ENCODE measurements around the gene SLFN12L.

Gene SLFN12L

DNA sequence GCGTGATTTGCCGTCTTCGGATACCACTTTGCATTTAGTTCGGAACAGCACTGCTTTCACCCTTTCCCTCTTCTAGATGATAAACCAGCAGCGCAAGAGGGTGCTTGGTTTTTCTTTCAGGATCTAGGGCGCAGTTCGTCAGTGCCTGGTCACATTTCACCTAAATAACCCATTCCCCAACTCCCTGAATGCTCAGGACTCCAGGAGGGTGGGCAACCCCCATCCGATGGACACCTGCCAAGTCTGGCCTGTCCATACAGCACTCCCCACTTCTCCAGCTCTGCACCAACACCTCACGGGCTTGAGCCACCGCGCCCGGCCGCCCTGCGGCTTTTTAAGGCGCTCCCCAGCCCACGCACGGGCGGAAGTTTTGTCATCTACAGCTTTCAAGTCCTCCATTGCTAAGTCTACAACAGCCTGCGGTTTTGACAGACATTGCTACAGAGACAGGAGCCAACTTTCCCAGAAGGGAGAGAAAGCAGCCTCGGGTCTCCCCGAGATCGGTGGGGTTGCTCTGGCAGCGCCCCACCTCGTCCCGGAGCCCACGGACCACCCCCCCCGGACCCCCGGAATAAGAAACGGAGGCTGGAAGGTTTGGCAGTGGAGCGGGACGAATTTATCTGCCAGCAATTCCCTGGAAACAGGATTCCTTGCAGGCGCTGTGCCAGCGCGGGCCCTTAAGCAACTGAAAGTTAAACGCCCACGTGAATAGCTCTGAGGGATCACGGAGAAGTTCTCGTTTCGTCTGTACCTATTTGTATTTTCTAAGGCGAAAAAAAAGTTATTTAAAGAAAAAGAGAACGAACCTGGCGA lies 50.4 kb downstream of the SLFN12L start:
- no peak for TF ChIP-seq GATA3 (IDR thresholded peaks at IDR 0.05; ENCODE audit: low read depth, low read length)

DNA sequence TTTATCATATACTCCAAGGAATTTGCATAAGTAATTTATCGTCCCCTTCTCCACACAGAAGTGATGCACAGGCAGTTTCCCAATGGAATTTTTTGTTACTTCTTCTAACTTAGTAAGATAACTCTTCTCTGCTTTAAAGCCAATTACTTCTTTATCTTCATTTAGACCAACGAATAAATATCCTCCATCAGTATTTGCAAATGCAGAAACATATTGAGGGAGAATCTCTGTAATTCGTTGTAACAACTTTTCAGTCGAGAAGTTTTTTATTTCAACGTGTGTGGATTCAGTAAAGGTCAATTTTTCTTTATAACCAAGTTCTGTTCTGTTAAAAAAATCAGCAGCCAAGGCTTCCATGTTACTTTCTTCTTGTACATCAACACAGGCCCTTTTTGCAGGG lies 58.2 kb downstream of the SLFN12L start:
- TF ChIP-seq GATA3 (IDR thresholded peaks at IDR 0.05; ENCODE audit: low read depth, low read length) (no peak), GATA2 (IDR thresholded peaks at IDR 0.05; ENCODE audit: low read depth, low read length) (no peak)

DNA sequence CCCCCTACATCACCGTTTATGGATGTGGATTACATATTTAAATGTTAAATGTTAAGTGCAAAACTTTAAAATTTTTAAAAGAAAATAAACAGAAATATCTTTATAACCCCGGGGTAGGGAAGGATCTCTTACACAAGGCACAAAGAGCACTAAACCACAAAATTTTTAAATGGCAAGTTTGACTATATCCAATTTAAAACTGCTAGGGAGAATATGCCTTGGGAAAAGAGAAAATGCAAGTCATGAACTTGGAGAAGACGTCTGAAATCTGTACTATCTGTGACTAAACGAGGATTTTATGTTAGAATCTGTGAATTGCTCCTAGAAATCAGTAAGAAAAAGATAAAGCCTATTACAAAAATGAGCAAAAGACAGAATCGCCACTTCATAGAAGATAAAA lies 60.2 kb downstream of the SLFN12L start:
- TF ChIP-seq GATA3 (IDR thresholded peaks at IDR 0.05; ENCODE audit: low read depth, low read length) (no peak), GATA2 (IDR thresholded peaks at IDR 0.05; ENCODE audit: low read depth, low read length) (no peak)

DNA sequence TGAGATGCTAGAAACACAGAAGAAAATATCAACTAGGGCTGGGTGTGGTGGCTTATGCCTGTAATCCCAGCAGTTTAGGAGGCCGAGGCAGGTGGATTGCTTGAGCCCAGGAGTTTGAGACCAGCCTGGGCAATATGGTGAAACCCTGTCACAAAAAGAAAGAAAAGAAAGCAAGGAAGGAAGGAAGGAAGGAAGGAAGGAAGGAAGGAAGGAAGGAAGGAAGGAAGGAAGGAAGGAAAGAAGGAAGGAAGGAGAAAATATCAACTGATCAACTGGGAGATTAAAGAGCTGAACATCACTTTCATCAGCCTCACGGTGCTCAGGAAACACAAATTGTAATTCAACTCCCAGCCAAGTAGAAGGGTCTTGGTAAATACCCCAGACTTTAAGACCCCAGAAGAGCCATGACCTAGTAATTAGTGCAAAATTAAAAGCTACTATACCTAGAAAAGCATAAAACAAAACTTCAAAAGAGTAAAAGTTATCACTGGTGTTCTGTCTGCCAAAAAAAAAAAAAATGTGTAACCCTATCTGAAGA lies 61.1 kb downstream of the SLFN12L start:
- TF ChIP-seq GATA3 (IDR thresholded peaks at IDR 0.05; ENCODE audit: low read depth, low read length) = no peak
- TF ChIP-seq GATA2 (IDR thresholded peaks at IDR 0.05; ENCODE audit: low read depth, low read length) = no peak

DNA sequence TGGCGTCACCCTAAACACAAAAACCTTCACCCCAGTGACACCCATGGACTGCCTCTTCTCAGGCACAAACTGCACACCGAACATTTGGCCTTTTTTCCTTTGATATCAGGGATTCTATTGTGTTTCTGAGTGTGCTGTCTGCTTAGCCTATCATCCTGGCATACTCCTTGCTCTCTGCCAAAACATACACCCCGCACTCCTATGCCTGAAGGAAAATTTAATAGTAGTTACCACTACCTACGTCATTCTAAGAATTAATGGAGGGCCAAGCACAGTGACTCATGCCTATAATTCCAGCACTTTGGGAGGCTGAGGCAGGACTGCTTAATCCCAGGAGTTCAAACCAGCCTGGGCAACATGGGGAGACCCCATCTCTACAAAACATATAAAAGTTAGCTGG lies 69.0 kb downstream of the SLFN12L start:
- TF ChIP-seq GATA2 (IDR thresholded peaks at IDR 0.05; ENCODE audit: low read depth, low read length) = no peak
- TF ChIP-seq GATA3 (IDR thresholded peaks at IDR 0.05; ENCODE audit: low read depth, low read length) = no peak

DNA sequence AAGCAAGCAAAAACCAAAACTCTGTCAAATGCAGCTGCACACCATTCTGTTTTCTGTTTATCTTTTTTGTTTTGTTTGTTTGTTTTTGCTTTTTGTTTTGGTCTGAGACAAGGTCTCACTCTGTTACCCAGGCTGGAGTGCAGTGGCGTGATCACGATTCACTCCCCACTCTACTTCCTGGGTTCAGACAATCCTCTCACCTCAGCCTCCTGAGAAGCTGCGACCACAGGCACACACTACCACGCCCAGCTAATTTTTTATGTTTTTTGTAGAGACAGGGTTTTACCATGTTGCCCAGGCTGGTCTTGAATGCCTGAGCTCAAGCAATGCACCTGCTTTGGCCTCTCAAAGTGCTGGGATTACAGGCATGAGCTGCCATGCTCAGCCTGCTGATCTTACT lies 69.7 kb downstream of the SLFN12L start:
- TF ChIP-seq GATA2 (IDR thresholded peaks at IDR 0.05; ENCODE audit: low read depth, low read length) (no peak), GATA3 (IDR thresholded peaks at IDR 0.05; ENCODE audit: low read depth, low read length) (no peak)

DNA sequence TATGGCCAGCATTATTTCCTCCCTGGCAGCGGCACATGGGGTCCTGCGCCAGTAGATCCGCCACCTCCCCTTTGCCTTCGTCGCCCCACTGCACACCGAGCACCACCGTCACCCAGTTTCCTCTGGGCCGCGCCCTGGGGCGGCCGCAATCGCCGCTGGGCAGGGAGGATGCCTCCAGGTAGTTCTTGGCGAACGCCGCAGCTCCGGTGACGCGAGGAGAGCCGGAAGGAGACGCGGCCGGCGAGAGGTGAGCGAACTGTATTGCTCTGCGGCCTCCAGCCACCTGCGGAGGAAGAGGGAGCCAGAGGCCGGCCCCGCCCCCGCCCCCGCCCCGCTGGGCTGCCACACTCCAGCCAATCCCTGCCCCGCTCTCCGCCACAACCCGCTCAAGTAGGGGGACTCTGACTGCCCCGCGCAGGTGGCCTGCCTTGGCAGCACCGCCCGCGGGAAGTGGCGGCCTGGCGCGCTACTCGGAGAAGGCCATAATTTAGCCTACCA lies 77.1 kb downstream of the SLFN12L start:
- TF ChIP-seq GATA3 (IDR thresholded peaks at IDR 0.05; ENCODE audit: low read depth, low read length) (no peak), GATA2 (IDR thresholded peaks at IDR 0.05; ENCODE audit: low read depth, low read length) (no peak)

DNA sequence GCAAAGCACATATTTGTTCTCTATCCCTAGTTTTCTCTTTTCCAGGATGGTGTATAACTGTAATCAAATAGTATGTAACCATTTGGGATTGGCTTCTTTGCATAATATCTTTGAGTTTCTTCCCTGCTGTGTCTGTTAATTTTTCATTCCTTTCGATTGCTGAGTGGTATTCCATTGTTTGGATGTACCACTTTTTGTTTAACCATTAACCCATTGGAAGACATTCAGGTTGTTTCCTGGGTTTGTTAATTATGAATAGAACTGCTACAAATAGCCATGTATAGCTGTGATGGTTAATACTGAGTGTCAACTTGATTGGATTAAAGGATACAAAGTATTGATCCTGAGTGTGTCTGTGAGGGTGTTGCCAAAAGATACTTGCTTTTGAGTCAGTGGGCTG lies 84.3 kb downstream of the SLFN12L start:
- TF ChIP-seq GATA2 (IDR thresholded peaks at IDR 0.05; ENCODE audit: low read depth, low read length) (no peak), GATA3 (IDR thresholded peaks at IDR 0.05; ENCODE audit: low read depth, low read length) (no peak)

DNA sequence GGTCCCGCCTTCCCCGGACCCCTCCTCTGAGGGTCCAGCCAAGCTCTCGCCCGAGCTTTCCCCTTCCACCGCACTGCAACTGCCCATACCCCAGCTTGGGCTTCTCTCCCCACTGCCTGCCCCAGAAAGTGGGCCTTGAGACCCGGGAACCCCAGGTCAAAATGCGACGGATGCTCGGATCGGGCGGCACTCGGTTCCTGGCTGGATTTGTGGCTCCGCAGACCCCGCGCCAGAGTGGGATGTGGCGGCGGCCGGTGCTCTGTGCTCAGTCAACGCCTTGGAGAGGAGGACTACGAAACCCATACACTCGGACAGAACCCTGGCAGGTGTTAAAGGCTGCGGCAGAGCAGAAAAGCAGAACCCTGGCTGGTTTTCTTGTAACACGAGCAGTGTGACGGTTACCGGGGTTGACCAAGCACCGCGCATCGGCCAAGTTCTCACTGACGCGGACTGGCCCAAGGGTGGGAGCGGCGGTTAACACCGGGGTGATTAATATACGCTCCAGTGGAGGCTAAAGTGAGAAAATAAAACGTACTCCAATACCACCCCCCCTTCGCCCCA lies 88.0 kb downstream of the SLFN12L start:
- TF ChIP-seq GATA3 (IDR thresholded peaks at IDR 0.05; ENCODE audit: low read depth, low read length) (no peak), GATA2 (IDR thresholded peaks at IDR 0.05; ENCODE audit: low read depth, low read length) (no peak)

DNA sequence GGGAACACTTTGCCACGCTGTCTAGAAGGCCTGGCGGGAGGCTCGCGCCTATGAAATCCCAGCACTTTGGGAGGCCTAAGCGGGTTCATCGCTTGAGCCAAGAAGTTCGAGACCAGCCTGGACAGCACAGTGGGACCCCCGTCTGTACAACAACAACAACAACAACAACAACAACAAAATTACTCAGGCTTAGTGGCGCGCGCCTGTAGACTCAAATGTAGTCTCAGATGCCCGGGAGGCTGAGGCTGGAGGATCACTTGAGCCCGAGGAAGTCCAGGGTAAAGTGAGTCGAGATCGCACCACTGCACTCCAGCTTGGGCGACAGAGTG lies 88.6 kb downstream of the SLFN12L start:
- TF ChIP-seq GATA2 (IDR thresholded peaks at IDR 0.05; ENCODE audit: low read depth, low read length) = no peak
- no peak for TF ChIP-seq GATA3 (IDR thresholded peaks at IDR 0.05; ENCODE audit: low read depth, low read length)

DNA sequence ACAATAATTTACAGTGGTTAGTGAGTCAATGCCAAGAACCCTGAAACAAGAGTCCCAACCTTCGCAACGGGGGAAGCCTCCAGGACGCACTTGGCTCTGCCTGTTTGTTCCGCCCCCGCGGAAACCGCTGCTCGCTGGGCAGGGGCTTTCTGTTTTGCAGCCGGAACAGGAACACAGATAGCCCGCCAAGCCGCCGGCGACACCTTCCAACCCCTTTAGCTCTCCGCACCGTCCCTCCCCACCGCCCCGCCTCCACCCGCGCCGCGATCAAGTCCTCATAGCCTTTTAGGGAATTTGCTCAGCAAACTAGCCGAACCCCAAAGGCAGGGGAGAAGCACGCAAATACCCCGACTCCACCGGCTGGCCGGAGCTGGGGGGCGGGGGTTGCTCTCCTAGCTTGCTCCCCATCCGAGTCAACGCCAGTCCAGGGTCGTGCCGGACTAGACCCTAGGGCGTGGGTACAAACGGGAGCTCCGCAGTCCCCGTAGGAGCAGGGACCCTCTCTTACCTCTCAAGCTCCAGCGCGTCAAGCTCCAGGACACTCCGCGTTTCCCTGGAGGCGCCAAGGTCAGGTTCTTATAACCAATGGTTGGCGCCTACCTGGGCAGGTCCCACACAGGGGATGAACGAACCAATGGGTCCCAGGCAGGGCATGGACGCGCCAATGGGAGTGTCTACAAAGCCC lies 89.1 kb downstream of the SLFN12L start, which contains the start of gene SLFN13:
SLFN13 (minus strand) TSS at position 553 of the 685 bp plus-strand sequence. CDS start 3,086 bp downstream, outside the sequence.
- no peak for TF ChIP-seq GATA3 (IDR thresholded peaks at IDR 0.05; ENCODE audit: low read depth, low read length)
- TF ChIP-seq GATA2 (IDR thresholded peaks at IDR 0.05; ENCODE audit: low read depth, low read length) = no peak

DNA sequence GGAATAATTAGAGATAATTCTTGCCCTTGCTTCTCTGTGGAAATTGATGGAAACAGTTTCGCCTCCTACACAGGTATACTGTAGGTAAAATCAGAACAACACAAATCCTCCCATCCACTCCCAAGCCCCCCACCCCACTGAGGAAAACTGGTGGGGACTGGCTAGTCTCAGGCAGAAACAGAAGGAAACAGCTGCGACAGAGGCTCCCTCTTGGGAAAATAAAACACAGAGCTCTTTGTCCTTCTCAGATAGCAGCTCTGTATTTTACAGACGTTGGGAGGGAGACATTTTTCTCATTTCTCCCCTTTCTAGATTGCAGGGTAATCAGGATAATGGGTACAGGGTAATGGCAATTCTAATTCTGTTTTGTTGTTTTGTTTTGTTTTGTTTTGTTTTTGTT lies 90.0 kb downstream of the SLFN12L start:
- TF ChIP-seq GATA3 (IDR thresholded peaks at IDR 0.05; ENCODE audit: low read depth, low read length) = no peak

DNA sequence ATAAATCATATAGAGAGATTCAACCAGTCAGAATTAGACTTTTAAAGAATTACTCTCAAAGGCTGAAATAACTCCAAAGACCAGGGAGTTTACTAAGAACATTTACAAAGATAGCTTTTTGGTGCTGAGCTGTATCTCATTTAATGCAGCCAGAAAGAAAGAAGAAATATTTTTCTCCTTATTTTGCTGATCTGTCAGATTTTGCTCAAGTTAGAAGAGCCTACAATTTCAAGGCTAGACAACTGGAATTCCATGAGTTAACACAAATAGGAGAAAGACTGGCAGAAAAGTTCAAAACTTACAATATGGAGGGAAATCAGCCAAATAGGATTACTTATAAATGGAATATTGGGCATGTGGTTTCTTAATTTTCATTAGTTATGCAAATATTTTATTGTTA lies 99.0 kb downstream of the SLFN12L start:
- TF ChIP-seq GATA2 (IDR thresholded peaks at IDR 0.05; ENCODE audit: low read depth, low read length) (no peak), GATA3 (IDR thresholded peaks at IDR 0.05; ENCODE audit: low read depth, low read length) (no peak)

DNA sequence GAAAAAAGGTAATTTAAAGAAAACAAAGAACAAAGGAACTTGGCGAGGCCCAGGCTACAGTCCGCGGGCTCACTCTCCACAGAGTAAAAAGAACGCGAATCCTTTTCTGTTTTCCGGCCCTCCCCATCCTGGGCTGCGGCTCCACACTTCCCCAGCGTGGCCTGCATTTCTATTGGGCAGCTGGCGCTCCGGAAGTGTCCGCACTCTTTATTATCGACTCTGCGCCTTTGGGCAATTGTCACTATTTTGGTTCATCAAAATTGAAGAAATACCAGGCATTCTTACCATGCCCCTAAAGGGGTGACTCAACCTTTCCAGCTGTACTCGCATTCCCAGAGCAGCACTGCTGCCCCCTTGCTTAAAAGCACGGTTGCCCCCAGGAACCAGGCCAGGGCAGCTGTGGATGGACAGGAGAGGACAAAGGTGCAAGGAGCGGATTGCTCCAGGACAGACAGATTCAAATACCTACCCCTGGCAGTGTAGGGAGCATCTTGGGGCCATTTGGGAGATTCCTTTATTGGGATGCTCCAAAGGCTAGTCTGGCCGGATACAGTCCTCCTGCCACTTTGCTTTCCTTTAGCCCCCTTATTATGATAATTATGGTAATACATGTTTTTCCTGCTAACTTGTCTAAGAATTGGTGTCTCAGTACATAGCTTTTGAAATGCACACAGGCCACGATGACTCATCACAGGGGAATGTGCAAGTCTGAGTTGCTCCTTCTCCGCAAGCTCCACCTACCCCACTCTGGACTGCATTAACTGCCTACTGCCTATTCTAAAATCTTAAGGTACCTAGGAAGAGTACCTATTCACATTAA lies 104.2 kb downstream of the SLFN12L start:
- TF ChIP-seq GATA2 (IDR thresholded peaks at IDR 0.05; ENCODE audit: low read depth, low read length) = no peak
- TF ChIP-seq GATA3 (IDR thresholded peaks at IDR 0.05; ENCODE audit: low read depth, low read length) = no peak
